ENCODE data around the gene AGPAT3. TPM values are rescaled to one million over a fixed set of nuclear protein-coding genes. Genes with fewer than 3 reads are reported as not detected.

The AGPAT3 gene
- total and polyA plus RNA-seq, 2 donors (not counting 1 experiment from before 2014, with no cell fraction given): 29.4 to 44.9 TPM

- no peak overlapping the region for H3K4me2 ChIP-seq (ENCODE audit: extremely low read depth, insufficient read depth, low read length)
- no peak for TF ChIP-seq EZH2 (IDR thresholded peaks at IDR 0.05; ENCODE audit: low read length, missing control alignments)
- TF ChIP-seq CTCF (conservative IDR thresholded peaks at IDR 0.05 in 1 of 2, IDR thresholded peaks at IDR 0.05 in 1 of 2; ENCODE audit: low read depth in 1 of 2, low read length in 2 of 2): no peak
- no peaks in the 10 kb centered on the region for H3K9me3 ChIP-seq (ENCODE audit: control insufficient read depth, insufficient read depth, low read depth, low read length)
- H4K20me1 ChIP-seq (ENCODE audit: control insufficient read depth, extremely low read depth, insufficient read depth, low read length): no peaks in the 10 kb centered on the region
- no peak for DNase-seq (ENCODE audit: low read depth in 2 of 2)
- no peaks in the 10 kb centered on the region for H3K79me2 ChIP-seq (ENCODE audit: control insufficient read depth, insufficient read depth, low read length)
- H3K36me3 ChIP-seq (ENCODE audit: control insufficient read depth, insufficient read depth, low read length): no peaks in the 10 kb centered on the region
- no peak overlapping the region for H3K4me3 ChIP-seq (replicated peaks in 1 of 4; ENCODE audit: control extremely low read depth in 1 of 4, insufficient read depth in 1 of 4, low read depth in 3 of 4, low read length in 4 of 4)
- no peak overlapping the region for H3K27ac ChIP-seq (ENCODE audit: insufficient read depth, low read length)
- no peaks in the 10 kb centered on the region for H3K27me3 ChIP-seq (ENCODE audit: control insufficient read depth, insufficient read depth, low read length)
- H2AFZ ChIP-seq (ENCODE audit: low read length): no peak overlapping the region
- no peak overlapping the region for H3K9ac ChIP-seq (ENCODE audit: insufficient read depth, low read length)
- no peaks in the 10 kb centered on the region for H3K4me1 ChIP-seq (ENCODE audit: control insufficient read depth, extremely low read depth, insufficient read depth, low read length)
Observed at GRCh38 chr21:43835050-43835449, 30.0 kb upstream of the AGPAT3 start.

- Histone ChIP-seq H3K27me3 (ENCODE audit: control insufficient read depth, insufficient read depth, low read length) (no peaks in the 10 kb centered on the region), H2AFZ (ENCODE audit: low read length) (no peak overlapping the region), H3K27ac (ENCODE audit: insufficient read depth, low read length) (no peak overlapping the region), H3K4me1 (ENCODE audit: control insufficient read depth, extremely low read depth, insufficient read depth, low read length) (no peaks in the 10 kb centered on the region), H3K36me3 (ENCODE audit: control insufficient read depth, insufficient read depth, low read length) (no peaks in the 10 kb centered on the region), H4K20me1 (ENCODE audit: control insufficient read depth, extremely low read depth, insufficient read depth, low read length) (no peaks in the 10 kb centered on the region), H3K4me3 (replicated peaks in 1 of 4; ENCODE audit: control extremely low read depth in 1 of 4, insufficient read depth in 1 of 4, low read depth in 3 of 4, low read length in 4 of 4) (no peak overlapping the region), H3K4me2 (ENCODE audit: extremely low read depth, insufficient read depth, low read length) (no peak overlapping the region), H3K9me3 (ENCODE audit: control insufficient read depth, insufficient read depth, low read depth, low read length) (no peaks in the 10 kb centered on the region), H3K79me2 (ENCODE audit: control insufficient read depth, insufficient read depth, low read length) (no peaks in the 10 kb centered on the region), H3K9ac (ENCODE audit: insufficient read depth, low read length) (no peak overlapping the region)
- TF ChIP-seq EZH2 (IDR thresholded peaks at IDR 0.05; ENCODE audit: low read length, missing control alignments): no peak
- TF ChIP-seq CTCF (conservative IDR thresholded peaks at IDR 0.05 in 1 of 2, IDR thresholded peaks at IDR 0.05 in 1 of 2; ENCODE audit: low read depth in 1 of 2, low read length in 2 of 2): no peak
- no peak for DNase-seq (ENCODE audit: low read depth in 2 of 2)
Observed at GRCh38 chr21:43835861-43836260, 29.2 kb upstream of the AGPAT3 start.

GRCh38 chr21:43836616-43837015 is 28.4 kb upstream of the AGPAT3 start:
- H3K9ac ChIP-seq (ENCODE audit: insufficient read depth, low read length): no peak overlapping the region
- no peak for TF ChIP-seq EZH2 (IDR thresholded peaks at IDR 0.05; ENCODE audit: low read length, missing control alignments)
- no peak for TF ChIP-seq CTCF (conservative IDR thresholded peaks at IDR 0.05 in 1 of 2, IDR thresholded peaks at IDR 0.05 in 1 of 2; ENCODE audit: low read depth in 1 of 2, low read length in 2 of 2)

More at GRCh38 chr21:43836616-43837015, 28.4 kb upstream of the AGPAT3 start:
- no peak overlapping the region for H2AFZ ChIP-seq (ENCODE audit: low read length)
- H4K20me1 ChIP-seq (ENCODE audit: control insufficient read depth, extremely low read depth, insufficient read depth, low read length): no peaks in the 10 kb centered on the region
- H3K36me3 ChIP-seq (ENCODE audit: control insufficient read depth, insufficient read depth, low read length): no peaks in the 10 kb centered on the region
- no peaks in the 10 kb centered on the region for H3K4me1 ChIP-seq (ENCODE audit: control insufficient read depth, extremely low read depth, insufficient read depth, low read length)
- H3K4me3 ChIP-seq (replicated peaks in 1 of 4; ENCODE audit: control extremely low read depth in 1 of 4, insufficient read depth in 1 of 4, low read depth in 3 of 4, low read length in 4 of 4): no peak overlapping the region
- no peak for DNase-seq (ENCODE audit: low read depth in 2 of 2)
- no peaks in the 10 kb centered on the region for H3K9me3 ChIP-seq (ENCODE audit: control insufficient read depth, insufficient read depth, low read depth, low read length)
- no peaks in the 10 kb centered on the region for H3K27me3 ChIP-seq (ENCODE audit: control insufficient read depth, insufficient read depth, low read length)
- H3K27ac ChIP-seq (ENCODE audit: insufficient read depth, low read length): no peak overlapping the region
- no peaks in the 10 kb centered on the region for H3K79me2 ChIP-seq (ENCODE audit: control insufficient read depth, insufficient read depth, low read length)
- no peak overlapping the region for H3K4me2 ChIP-seq (ENCODE audit: extremely low read depth, insufficient read depth, low read length)
